CD4-positive, alpha-beta memory T cell (primary cell): ENCODE data around the gene OR51B2. TPM values are rescaled to one million over a fixed set of nuclear protein-coding genes. Genes with fewer than 3 reads are reported as not detected.
"Not testable (repeated sequence)": the region's sequence is repeated elsewhere in the genome, so short reads cannot be mapped to it uniquely, and the experiment has no call there.

Experiments
- CTCF ChIA-PET: fragments of 350-600 bp; sonication (Branson Sonifier 250); formaldehyde crosslinking; loops from one replicate; lab custom pipeline; 2021; ENCODE audit warnings: inconsistent platforms; ENCODE audit not compliant: partially characterized antibody; lab: Charles Lee
- POLR2A ChIA-PET: fragments of 350-600 bp; sonication (Branson Sonifier 250); formaldehyde crosslinking; loops from one replicate; lab custom pipeline; 2021; ENCODE audit not compliant: partially characterized antibody; lab: Charles Lee
- DNase-seq, 5 donors: peaks; one replicate each; pipeline versions ENCODE4 v3.0.0 to v3.0.0-alpha.2; 2020 to 2022; ENCODE audit warnings: mixed read lengths in 1 of 5
- H3K27ac ChIP-seq: one replicate; pipeline ENCODE4 v1.7.0; 2013; ENCODE audit warnings: low read depth, low read length
- H3K27me3 ChIP-seq: 2 replicates; pipeline ENCODE4 v1.7.0; 2013; ENCODE audit warnings: mild to moderate bottlenecking, low read length, moderate library complexity; ENCODE audit not compliant: insufficient read depth
- H3K36me3 ChIP-seq: 2 replicates; pipeline ENCODE4 v1.7.0; 2013; ENCODE audit warnings: mild to moderate bottlenecking, low read length, moderate library complexity; ENCODE audit not compliant: insufficient read depth
- H3K4me1 ChIP-seq: 2 replicates; pipeline ENCODE4 v1.7.0; 2013; ENCODE audit warnings: mild to moderate bottlenecking, low read length, moderate library complexity; ENCODE audit not compliant: insufficient read depth
- H3K4me3 ChIP-seq, 2 donors: one replicate each; pipeline ENCODE4 v1.7.0; 2013; ENCODE audit warnings: low read length in 2 of 2, mild to moderate bottlenecking in 1 of 2
- H3K9me3 ChIP-seq, 2 donors: one replicate each; pipeline ENCODE4 v1.7.0; 2013; ENCODE audit warnings: low read length in 2 of 2, control low read depth in 1 of 2; ENCODE audit not compliant: control insufficient read depth in 1 of 2
- H3K27ac Mint-ChIP-seq, 7 donors: one replicate each; pipeline ENCODE4 v1.8.0; 2020 to 2021; ENCODE audit warnings: mixed read lengths in 7 of 7, mild to moderate bottlenecking in 6 of 7, inconsistent platforms in 3 of 7, moderate library complexity in 3 of 7
- H3K27me3 Mint-ChIP-seq, 2 donors: one replicate each; pipeline ENCODE4 v1.8.0; 2020 to 2021; ENCODE audit warnings: mixed read lengths in 2 of 2
- H3K36me3 Mint-ChIP-seq, 2 donors: one replicate each; pipeline ENCODE4 v1.8.0; 2020 to 2021; ENCODE audit warnings: mixed read lengths in 2 of 2, inconsistent platforms in 1 of 2, mild to moderate bottlenecking in 1 of 2
- H3K4me1 Mint-ChIP-seq, 4 donors: one replicate each; pipeline ENCODE4 v1.8.0; 2020 to 2021; ENCODE audit warnings: mixed read lengths in 4 of 4, mild to moderate bottlenecking in 1 of 4
- H3K4me3 Mint-ChIP-seq, 8 donors: one replicate each; pipeline ENCODE4 v1.8.0; 2020 to 2021; ENCODE audit warnings: mixed read lengths in 8 of 8, mild to moderate bottlenecking in 7 of 8, moderate library complexity in 6 of 8, inconsistent platforms in 3 of 8
- H3K9me3 Mint-ChIP-seq, 8 donors: one replicate each; pipeline ENCODE4 v1.8.0; 2020 to 2021; ENCODE audit warnings: mixed read lengths in 8 of 8, mild to moderate bottlenecking in 5 of 8, inconsistent platforms in 3 of 8, moderate library complexity in 1 of 8
- intact Hi-C: fragments of 100-400 bp; cut with micrococcal nuclease; formaldehyde crosslinking; loops from one replicate; pipeline ENCODE4 v1.15.1; 2023
- polyA plus RNA-seq, 2 donors: library from polyadenylated mRNA; unstranded; fragments of 300-500 nt; fragmentation: Illumina TruSeq; gene quantifications; one replicate each; pipeline ENCODE4 v1.2.3, GENCODE V29; 2021
- total RNA-seq, 2 experiments: library from RNA; stranded (reverse); gene quantifications; one replicate each; pipeline ENCODE4 v1.2.3, GENCODE V29; 2021

OR51B2 gene
- total and polyA plus RNA-seq, 4 experiments from 2014 or later = not detected

DNA sequence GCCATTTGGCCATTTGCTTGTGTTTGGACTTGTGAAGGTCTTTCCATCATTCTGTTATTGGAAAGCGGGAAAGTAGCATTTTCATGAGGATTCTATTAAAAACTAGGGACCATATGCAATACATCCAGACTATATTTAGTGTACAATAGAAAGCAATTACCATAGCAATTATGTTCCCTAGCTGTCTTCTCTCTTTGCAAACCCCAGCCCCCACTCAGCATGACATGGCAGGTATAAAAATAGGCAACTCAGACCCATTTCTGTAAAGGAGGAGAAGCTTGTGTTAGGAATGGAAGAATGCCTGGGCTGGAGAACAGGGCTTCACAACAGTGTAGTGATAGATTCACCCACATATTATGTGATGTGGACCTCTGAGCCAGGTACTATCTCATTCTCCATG is 39.6 kb upstream of the OR51B2 start:
- no peaks in the 10 kb centered on the region for H3K9me3 ChIP-seq
- CTCF ChIA-PET = no interaction called here
- H3K4me1 Mint-ChIP-seq = no peaks in the 10 kb centered on the region
- POLR2A ChIA-PET = no interaction called here
- peaks cover 0 to 6% (median 0%) of the 10 kb centered on the region in 8 donors for H3K9me3 Mint-ChIP-seq
- intact Hi-C loops = no loop called here
- H3K27me3 ChIP-seq = no peaks in the 10 kb centered on the region
- H3K27ac ChIP-seq = no peak overlapping the region
- no peak overlapping the region for H3K4me3 Mint-ChIP-seq
- no peak overlapping the region for H3K4me3 ChIP-seq
- no peak overlapping the region for H3K27ac Mint-ChIP-seq
- no peaks in the 10 kb centered on the region for H3K36me3 Mint-ChIP-seq
- peaks cover 2 to 3% of the 10 kb centered on the region in 2 donors for H3K27me3 Mint-ChIP-seq
- H3K36me3 ChIP-seq = no peaks in the 10 kb centered on the region
- no peak for DNase-seq
- H3K4me1 ChIP-seq = no peaks in the 10 kb centered on the region

DNA sequence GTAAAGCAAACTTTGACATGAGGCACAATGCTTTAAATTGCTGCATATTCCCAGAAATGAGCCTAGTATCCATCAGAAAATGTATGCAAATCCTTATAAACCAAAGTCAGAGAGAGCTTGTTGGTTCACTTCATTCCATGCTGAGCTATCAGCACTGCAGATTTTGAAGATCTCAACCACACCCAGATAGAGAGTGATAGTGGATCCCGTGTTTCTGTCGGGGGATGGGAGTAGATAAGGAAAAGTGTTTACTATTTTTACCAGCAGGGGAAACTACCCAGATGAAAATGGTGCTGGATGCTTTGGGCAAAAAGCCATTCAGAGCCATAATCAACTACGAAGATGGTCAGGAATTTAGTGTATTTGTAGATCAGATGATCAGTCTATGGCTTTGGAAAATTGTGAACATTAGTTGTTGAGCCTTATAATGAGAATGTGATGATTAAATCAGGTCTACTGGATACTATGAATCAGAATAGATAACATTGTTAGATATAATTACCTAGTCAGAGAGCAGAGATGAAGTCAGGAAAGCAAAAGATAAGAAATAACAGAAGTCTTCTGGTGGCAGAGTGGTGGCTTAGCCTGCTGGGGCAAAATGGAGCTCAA is 38.0 kb upstream of the OR51B2 start:
- peaks cover 0 to 10% (median 0%) of the 10 kb centered on the region in 8 donors for H3K9me3 Mint-ChIP-seq
- CTCF ChIA-PET = no interaction called here
- no peak overlapping the region for H3K4me3 ChIP-seq
- H3K4me1 Mint-ChIP-seq = no peaks in the 10 kb centered on the region
- POLR2A ChIA-PET = no interaction called here
- no peak overlapping the region for H3K27ac Mint-ChIP-seq
- no peak overlapping the region for H3K27ac ChIP-seq
- H3K9me3 ChIP-seq = no peaks in the 10 kb centered on the region
- DNase-seq = no peak
- no peaks in the 10 kb centered on the region for H3K36me3 Mint-ChIP-seq
- no peaks in the 10 kb centered on the region for H3K4me1 ChIP-seq
- no peaks in the 10 kb centered on the region for H3K36me3 ChIP-seq
- no peak overlapping the region for H3K4me3 Mint-ChIP-seq
- intact Hi-C loops = no loop called here
- no peaks in the 10 kb centered on the region for H3K27me3 ChIP-seq
- H3K27me3 Mint-ChIP-seq = peaks cover 2 to 3% of the 10 kb centered on the region in 2 donors

DNA sequence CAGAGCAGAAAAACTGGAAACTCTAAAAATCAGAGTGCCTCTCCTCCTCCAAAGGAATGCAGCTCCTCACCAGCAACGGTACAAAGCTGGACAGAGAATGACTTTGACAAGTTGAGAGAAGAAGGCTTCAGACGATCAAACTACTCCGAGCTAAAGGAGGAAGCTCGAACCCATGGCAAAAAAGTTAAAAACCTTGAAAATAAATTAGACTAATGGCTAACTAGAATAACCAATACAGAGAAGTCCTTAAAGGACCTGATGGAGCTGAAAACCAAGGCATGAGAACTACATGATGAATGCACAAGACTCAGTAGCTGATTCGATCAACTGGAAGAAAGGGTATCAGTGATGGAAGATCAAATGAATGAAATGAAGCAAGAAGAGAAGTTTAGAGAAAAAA is 31.9 kb upstream of the OR51B2 start:
- H3K36me3 Mint-ChIP-seq, H3K9me3 Mint-ChIP-seq, POLR2A ChIA-PET, H3K4me3 ChIP-seq, H3K27ac ChIP-seq, intact Hi-C loops, DNase-seq, H3K4me3 Mint-ChIP-seq, H3K36me3 ChIP-seq, H3K27me3 Mint-ChIP-seq, H3K27ac Mint-ChIP-seq, H3K9me3 ChIP-seq, CTCF ChIA-PET, H3K4me1 ChIP-seq, H3K27me3 ChIP-seq, H3K4me1 Mint-ChIP-seq: not testable (repeated sequence)

DNA sequence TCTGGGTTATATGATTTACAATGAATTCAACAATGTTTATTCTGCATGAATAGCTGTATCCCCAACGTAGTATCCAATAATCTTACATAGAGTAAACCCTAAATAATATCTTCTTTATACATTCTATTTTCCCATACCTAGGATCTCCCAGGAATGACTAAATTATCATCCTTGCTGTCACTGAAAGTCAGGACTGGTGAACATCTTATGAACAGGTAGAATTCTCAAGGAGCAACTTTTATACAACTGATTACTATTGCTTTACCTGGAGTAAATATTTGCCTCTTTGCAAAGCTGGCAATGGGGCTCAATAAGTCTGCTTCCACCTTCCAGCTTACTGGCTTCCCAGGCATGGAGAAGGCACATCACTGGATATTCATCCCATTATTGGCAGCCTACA is 27.1 kb upstream of the OR51B2 start, which contains the start of gene OR51B6:
Gene OR51B6, plus strand, starts transcription at position 301 of the 400 bp plus-strand sequence. Its CDS starts 0 bp downstream, at position 301.
- POLR2A ChIA-PET = no interaction called here

DNA sequence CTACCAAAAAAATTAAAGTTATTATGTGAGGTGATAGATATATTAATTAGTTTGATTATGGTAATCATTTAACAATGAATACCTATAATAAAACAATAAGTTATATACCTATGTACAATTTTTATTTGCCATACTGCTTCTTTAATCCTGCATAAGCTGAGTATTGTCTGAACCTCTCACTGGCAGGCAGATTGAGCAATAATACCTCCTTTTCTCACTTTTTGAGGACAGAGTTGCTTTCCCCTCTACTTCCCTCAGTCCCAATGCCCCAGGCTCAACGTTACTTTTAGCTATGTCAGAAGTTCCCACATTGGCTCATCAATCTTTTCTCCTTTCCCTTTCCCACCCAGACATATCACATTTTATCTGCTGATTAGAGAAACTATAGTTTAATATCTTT is 25.5 kb upstream of the OR51B2 start:
- no peak overlapping the region for H3K27ac ChIP-seq
- Mint-ChIP-seq H3K27ac (no peak overlapping the region), H3K9me3 (peaks cover 0 to 2% (median 0%) of the 10 kb centered on the region in 8 donors), H3K27me3 (peaks cover 2 to 4% of the 10 kb centered on the region in 2 donors), H3K4me3 (no peak overlapping the region), H3K4me1 (no peaks in the 10 kb centered on the region), H3K36me3 (no peaks in the 10 kb centered on the region)
- no peak for DNase-seq
- CTCF ChIA-PET = no interaction called here
- POLR2A ChIA-PET = no interaction called here
- no peaks in the 10 kb centered on the region for H3K36me3 ChIP-seq
- no peak overlapping the region for H3K4me3 ChIP-seq
- no peaks in the 10 kb centered on the region for H3K9me3 ChIP-seq
- H3K27me3 ChIP-seq = no peaks in the 10 kb centered on the region
- intact Hi-C loops = no loop called here
- H3K4me1 ChIP-seq = no peaks in the 10 kb centered on the region

More for the DNA sequence above, 27.1 kb upstream of the OR51B2 start, which contains the start of gene OR51B6:
- Mint-ChIP-seq H3K36me3 (no peaks in the 10 kb centered on the region), H3K4me1 (no peaks in the 10 kb centered on the region), H3K9me3 (peaks cover 0 to 2% (median 0%) of the 10 kb centered on the region in 8 donors), H3K4me3 (no peak within 1 kb of the TSS), H3K27me3 (peaks cover 2 to 4% of the 10 kb centered on the region in 2 donors), H3K27ac (peak within 1 kb of the TSS in 1 of 7 donors; percentile 10)
- no peak within 1 kb of the TSS for H3K27ac ChIP-seq
- no peaks in the 10 kb centered on the region for H3K27me3 ChIP-seq
- CTCF ChIA-PET = no interaction called here
- H3K4me3 ChIP-seq = no peak within 1 kb of the TSS
- H3K36me3 ChIP-seq = no peaks in the 10 kb centered on the region
- intact Hi-C loops = no loop called here
- no peaks in the 10 kb centered on the region for H3K4me1 ChIP-seq
- no peaks in the 10 kb centered on the region for H3K9me3 ChIP-seq
- DNase-seq = no peak

DNA sequence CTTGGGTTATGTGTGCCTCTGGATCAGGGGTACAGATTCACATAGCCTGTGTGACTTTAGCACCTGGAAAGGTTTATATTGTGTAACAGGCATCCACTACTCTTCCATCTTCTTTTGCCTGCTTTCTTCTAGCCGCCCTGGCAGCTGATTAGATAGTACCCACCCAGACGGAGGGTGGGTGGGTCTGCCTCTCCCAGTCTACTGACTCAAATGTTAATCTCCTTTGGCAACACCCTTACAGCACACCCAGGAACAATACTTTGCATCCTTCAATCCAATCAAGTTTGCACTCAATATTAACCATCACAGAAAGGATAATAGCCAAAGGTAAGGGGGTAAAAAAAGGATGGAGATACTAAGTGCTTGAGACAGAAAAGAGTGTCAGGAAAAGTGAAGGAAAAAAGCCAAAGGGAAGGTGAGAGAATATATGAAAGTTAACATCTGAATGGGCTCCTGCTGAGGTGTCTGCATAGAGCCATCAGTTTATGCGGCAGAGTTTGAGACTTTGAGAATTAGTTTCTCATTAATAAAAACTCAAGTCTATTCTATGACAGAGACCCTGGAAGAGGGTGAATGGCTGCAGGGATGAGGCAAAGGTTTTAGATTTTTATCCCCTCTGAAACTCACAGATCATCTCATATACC is 24.6 kb upstream of the OR51B2 start:
- H3K36me3 ChIP-seq = no peaks in the 10 kb centered on the region
- no peak overlapping the region for H3K4me3 ChIP-seq
- ChIA-PET POLR2A (no interaction called here), CTCF (no interaction called here)
- H3K27ac ChIP-seq = no peak overlapping the region
- no peaks in the 10 kb centered on the region for H3K27me3 ChIP-seq
- H3K9me3 Mint-ChIP-seq = peaks cover 0 to 2% (median 0%) of the 10 kb centered on the region in 8 donors
- DNase-seq = no peak
- H3K27ac Mint-ChIP-seq = no peak overlapping the region
- no peaks in the 10 kb centered on the region for H3K4me1 Mint-ChIP-seq
- H3K4me1 ChIP-seq = no peaks in the 10 kb centered on the region
- H3K4me3 Mint-ChIP-seq = no peak overlapping the region
- peaks cover 2 to 4% of the 10 kb centered on the region in 2 donors for H3K27me3 Mint-ChIP-seq
- intact Hi-C loops = no loop called here
- no peaks in the 10 kb centered on the region for H3K36me3 Mint-ChIP-seq
- H3K9me3 ChIP-seq = no peaks in the 10 kb centered on the region

DNA sequence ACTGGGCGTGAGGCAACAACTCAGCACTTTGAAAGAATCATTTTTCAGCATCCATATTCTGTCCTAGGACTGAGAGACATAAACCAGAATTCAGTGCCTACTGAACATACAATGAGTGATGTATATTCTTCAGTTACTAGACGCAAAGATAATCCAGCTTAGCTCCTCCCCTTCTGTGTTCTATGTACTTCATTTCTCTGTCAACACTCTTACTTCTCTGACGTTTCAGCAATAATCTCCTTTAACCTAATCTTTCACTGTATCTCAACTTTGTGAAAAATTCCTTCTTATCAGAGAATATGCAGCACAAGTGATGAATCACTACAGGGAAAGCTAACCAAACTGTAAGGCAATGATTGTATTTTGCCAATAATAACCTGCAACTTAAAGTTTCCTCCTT is 21.7 kb upstream of the OR51B2 start:
- ChIA-PET POLR2A (no interaction called here), CTCF (no interaction called here)
- H3K4me3 Mint-ChIP-seq = no peak overlapping the region
- peaks cover 0 to 2% (median 0%) of the 10 kb centered on the region in 8 donors for H3K9me3 Mint-ChIP-seq
- intact Hi-C loops = no loop called here
- no peaks in the 10 kb centered on the region for H3K4me1 ChIP-seq
- no peaks in the 10 kb centered on the region for H3K9me3 ChIP-seq
- no peak overlapping the region for H3K4me3 ChIP-seq
- H3K27ac Mint-ChIP-seq = no peak overlapping the region
- no peak overlapping the region for H3K27ac ChIP-seq
- peaks cover 0 to 5% of the 10 kb centered on the region in 2 donors for H3K27me3 Mint-ChIP-seq
- H3K4me1 Mint-ChIP-seq = no peaks in the 10 kb centered on the region
- H3K36me3 ChIP-seq = no peaks in the 10 kb centered on the region
- H3K36me3 Mint-ChIP-seq = no peaks in the 10 kb centered on the region
- H3K27me3 ChIP-seq = no peaks in the 10 kb centered on the region
- no peak for DNase-seq
